Limb (tissue), 2 donors: ENCODE measurements around the gene HOXA4.

Experiments used
- DNase-seq, 2 donors: peaks; one replicate each; pipeline ENCODE4 v3.0.0-alpha.2; 2016; ENCODE audit errors: extremely low spot score in 2 of 2

HOXA4 gene

GRCh38 chr7:27117887-27118491 is 12.6 kb downstream of the HOXA4 start:
- peak in 1 of 2 donors; percentile 55 for DNase-seq

- peak in 1 of 2 donors; percentile 55 for DNase-seq
These were observed 13.3 kb downstream of the HOXA4 start for GRCh38 chr7:27116962-27117886.

- peak in 1 of 2 donors; percentile 67 for DNase-seq
These were observed 14.3 kb downstream of the HOXA4 start for GRCh38 chr7:27116031-27116961.

DNA sequence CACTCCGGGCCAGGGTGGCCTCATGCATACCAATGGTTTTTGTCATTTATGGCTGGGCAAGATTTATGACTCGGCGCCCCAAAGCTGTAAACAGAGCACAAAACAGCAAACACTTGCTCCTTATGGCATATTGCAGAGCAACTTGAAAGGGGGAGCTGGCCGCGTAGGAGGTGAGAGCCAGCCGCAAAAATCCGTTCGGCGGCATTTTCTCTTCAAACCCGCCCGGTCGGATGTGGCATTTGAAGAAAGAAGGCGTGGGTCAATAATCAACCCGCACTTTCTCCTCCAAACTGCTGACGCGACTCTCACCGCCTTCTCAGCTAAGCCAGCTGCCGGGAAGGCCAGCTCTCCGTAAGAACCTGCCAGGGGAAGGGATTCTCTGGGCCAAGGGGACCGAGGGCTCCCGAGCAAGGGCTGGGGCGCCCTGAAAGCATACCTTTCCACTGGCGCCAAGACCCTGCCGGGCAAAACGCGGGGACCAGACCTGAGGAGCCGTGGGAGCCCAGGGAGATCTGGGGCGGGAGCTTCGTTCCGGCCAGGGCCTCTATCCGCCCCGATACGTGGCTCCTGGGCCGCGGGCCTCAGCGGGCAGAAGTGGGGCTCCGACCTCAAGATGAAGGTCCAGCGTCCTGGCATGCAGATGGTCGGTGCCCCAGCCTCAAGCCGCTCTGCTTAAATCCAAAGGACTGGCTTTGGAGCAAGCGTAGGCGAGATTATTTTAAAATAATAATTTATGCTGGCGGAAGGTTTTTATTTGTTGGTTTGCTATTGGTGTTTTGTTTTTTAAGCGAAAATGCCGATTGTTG is 15.1 kb downstream of the HOXA4 start:
- peak in 1 of 2 donors; percentile 70 for DNase-seq

- DNase-seq: no peak
These were observed 15.7 kb downstream of the HOXA4 start for GRCh38 chr7:27114881-27115220.

DNA sequence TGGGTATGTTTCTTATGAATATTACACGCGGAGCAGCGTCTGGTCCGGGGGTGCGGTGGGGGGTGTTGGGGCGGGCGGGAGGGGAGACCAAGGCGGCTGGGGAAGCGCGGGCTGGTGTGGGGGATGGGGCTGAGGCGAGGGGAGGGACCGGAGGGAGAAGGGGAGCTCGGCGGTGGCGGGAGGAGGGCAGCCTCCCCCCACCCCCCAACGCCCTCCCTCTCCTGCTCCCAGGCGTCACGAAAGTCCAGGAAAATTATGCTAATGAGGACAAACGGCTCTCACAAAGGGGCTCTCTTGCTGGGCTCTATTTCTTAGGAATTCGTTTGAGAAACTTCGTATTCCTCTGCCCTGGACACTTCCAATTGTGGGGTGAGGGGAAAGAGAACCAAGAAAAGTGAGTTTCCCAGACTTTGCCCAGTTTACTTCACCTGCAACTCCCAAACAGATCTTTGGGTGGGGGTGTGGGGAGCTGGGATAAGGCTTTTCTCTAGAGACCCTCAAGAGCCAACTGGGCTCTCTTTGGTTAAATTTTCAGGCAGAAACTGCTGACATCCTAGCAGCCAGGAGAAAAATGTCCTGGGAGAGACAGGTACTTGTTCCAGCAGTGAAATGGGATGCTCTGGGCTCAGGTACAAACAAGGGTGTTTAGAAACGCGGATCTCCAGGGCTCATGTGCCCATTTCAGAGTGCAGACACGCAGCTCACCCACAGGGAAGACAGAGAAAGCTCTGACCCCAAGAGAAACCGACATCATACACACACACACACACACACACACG is 16.4 kb downstream of the HOXA4 start:
- DNase-seq: peak in 1 of 2 donors; percentile 83

- peak; percentile 78 to 84 for DNase-seq
These were observed 17.3 kb downstream of the HOXA4 start for GRCh38 chr7:27112955-27113949.

- no peak for DNase-seq
These were observed 18.2 kb downstream of the HOXA4 start for GRCh38 chr7:27112361-27112760.

DNA sequence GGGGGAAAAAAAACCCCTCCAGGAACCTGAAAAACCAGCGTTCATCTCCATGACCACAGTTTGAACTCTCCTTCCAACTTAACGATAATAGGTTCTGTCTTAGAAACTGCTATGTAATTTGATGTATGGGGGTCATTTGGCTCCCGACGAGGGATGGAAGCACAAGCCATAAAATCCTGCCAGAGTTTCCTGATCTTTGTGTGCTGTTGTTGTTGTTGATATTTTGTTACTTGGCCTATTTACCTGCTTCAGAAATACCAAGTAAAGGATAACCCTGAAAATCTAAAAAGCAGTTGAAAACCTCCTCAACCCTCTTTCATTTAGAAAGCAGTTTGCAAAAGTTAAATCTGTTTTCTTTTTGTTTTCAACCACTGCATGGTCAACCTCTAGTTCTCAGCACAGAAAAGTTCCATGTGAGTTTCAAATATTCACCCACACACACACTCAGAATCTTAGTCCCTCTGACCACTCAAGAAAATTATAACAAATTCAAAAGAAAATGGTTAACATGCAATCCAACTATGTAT is 18.7 kb downstream of the HOXA4 start:
- no peak for DNase-seq

DNA sequence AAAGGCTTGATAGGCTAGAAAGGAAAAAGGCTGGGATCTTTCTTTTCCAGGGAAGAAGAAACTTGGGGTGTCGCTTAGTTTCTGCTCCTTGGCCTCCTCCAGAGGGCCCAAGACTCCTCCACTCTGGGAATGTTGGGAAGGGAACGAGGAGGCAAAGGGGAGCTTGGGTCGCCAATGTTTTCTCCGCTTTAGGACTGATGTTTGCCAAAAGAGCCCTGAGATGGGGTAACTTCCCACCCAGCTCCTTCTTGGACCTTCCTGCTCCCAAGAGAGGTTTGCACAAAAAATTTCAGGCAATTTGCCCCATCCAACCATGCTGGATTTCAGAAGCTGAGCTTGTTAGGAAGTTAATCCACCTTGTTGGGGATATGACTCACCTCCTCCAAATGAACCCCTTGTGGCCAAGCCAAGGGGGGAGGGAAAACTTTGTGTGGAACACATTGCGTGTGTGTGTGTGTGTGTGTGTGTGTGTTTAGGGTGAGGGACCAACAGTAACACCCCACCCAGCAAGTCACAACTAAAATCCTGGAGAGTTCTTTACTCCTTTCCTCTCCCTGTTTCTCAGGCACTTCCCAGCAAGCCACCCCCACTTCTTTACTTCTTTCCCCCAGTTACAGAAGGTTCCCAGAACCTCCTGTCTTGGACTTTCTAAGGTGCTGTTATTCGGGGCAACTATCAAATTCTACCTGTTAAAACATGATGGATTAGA is 19.4 kb downstream of the HOXA4 start:
- DNase-seq: peak in 1 of 2 donors; percentile 66

DNA sequence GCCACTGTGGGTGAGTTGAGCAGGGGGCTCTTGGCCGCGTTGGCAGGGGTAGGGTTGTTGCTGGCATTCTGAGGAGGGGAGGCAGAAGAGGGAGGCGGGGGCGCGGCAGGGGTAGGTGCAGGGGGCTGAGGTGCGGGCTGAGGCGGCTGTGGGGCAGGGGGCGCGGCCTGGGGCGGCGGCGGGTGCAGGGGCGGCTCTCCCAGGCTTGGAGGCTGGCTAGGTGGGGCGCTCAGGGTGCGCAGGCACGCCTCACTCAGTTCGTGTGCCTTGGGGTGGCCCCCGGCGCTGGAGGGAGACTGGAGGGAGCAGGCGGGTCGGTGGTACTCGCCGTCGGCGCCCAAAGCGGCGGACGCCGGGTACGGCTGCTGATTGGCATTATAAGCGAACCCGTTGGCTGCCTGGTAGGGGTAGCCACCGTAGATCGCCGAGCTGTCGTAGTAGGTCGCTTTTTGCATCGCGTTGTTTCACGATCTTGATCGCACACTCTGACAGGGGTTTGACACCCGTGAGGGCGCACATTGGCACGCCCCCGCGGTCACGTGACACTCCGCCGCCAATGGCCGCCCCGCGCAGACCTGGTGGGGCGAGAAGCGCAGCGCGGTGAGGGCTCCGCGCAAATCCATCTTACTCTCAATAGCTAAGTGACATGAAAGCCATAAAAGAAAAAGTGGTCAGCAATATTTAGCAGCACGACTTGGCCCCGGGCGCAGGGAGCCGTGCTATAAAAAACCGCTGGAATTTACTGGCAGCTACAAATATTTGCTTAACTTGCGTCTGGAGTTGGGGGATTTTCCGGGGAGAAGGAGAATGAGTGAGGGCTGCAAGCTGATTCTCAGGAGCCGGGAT is 20.1 kb downstream of the HOXA4 start:
- DNase-seq: peak; percentile 81 to 89

DNA sequence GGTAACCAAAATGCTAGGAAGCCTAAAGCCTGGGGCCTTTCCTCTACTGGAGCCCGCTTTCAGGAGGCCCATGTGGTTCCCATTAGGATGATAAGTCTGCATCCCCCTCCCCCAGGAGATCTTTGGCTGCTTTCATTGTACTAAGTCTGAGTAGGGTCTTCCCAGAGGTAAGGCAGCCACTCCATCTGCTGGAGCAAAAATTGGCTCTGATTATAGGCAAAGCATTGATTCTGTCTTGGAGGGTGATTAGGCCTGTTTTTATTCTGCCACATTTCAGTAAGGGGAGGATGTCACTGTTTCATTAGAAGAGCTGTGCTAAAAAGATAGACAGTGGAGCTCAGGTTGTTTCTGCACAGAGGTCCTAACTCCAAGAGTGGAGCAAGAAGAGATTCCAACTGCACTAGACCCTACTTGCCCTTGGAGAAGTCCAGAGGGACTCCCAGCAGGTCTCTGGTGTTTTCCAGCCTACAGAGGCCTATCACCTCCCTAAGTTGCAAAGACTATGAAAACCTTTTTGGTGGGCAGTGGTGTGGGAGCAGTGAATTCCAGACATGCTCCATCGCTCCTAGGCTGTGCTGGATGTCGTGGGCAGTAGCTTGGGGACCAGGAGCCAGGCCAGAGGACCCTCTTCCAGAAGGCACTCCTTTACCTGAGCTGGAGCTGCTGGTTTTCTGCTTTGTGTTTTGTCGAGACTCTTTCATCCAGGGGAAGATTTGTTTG is 20.9 kb downstream of the HOXA4 start:
- DNase-seq: peak in 1 of 2 donors; percentile 41

GRCh38 chr7:27108390-27109127 is 22.0 kb downstream of the HOXA4 start:
- peak in 1 of 2 donors; percentile 70 for DNase-seq

- peak in 1 of 2 donors; percentile 61 for DNase-seq
These were observed 22.9 kb downstream of the HOXA4 start for GRCh38 chr7:27107391-27108381.

- no peak for DNase-seq
These were observed 23.7 kb downstream of the HOXA4 start for GRCh38 chr7:27106901-27107240.
